Body of pancreas (tissue), 4 donors: ENCODE measurements around the gene KLF6. TPM values are rescaled to one million over a fixed set of nuclear protein-coding genes. Genes with fewer than 3 reads are reported as not detected.
"Not testable (repeated sequence)": the region's sequence is repeated elsewhere in the genome, so short reads cannot be mapped to it uniquely, and the experiment has no call there.

Experiments used
- ATAC-seq: fragments of 150-250 bp; one replicate; pipeline ENCODE4 v1.9.1; 2016
- DNase-seq, 4 donors: peaks; one replicate each; pipeline ENCODE4 v3.0.0-alpha.2; 2019
- H3K27ac ChIP-seq, 4 donors: fragments of 200-600 bp; sonication (generic); 1 replicate in 3 of 4; 2 replicates in 1 of 4; pipeline versions ENCODE4 v1.5.1 to v1.6.1; 2016 to 2019; ENCODE audit warnings: mild to moderate bottlenecking in 1 of 4, mixed read lengths in 1 of 4, moderate library complexity in 1 of 4
- H3K27me3 ChIP-seq, 2 donors: fragments of 200-600 bp; sonication (generic); one replicate each; pipeline ENCODE4 v1.6.0; 2016; ENCODE audit warnings: mild to moderate bottlenecking in 1 of 2
- H3K36me3 ChIP-seq, 2 donors: fragments of 200-600 bp; sonication (generic); replicated peaks in 1 of 2; 2 replicates each; pipeline ENCODE4 v1.5.1; 2016; ENCODE audit warnings: low read depth in 2 of 2; ENCODE audit not compliant: insufficient read depth in 1 of 2
- H3K4me1 ChIP-seq: fragments of 200-600 bp; sonication (generic); one replicate; pipeline ENCODE4 v1.6.0; 2016
- H3K4me3 ChIP-seq, 2 donors: fragments of 200-600 bp; sonication (generic); 1 replicate in 1 of 2; 2 replicates in 1 of 2; pipeline ENCODE4 v1.5.1; 2016 to 2019
- H3K9me3 ChIP-seq, 3 donors: fragments of 200-600 bp; sonication (generic); 1 replicate in 2 of 3; 2 replicates in 1 of 3; pipeline ENCODE4 v1.5.1; 2016
- POLR2A ChIP-seq, 3 donors: fragments of 450-650 bp; IDR thresholded peaks; one replicate each; pipeline ENCODE4 v1.6.1; 2016; ENCODE audit warnings: antibody characterized with exemption in 3 of 3, mild to moderate bottlenecking in 2 of 3
- WGBS, 2 donors: methylation state at CpG; one replicate each; pipeline ENCODE4 v1.1.5; 2017; 5-methylcytosine and 5-hydroxymethylcytosine counted together
- intact Hi-C: fragments of 100-400 bp; cut with DNase I; formaldehyde crosslinking; loops from one replicate; pipeline ENCODE4 v1.15.1; 2023
- total RNA-seq, 2 donors: library from RNA; depleted of rRNA; stranded (reverse); fragments of >200 nt; gene quantifications; one replicate each; pipeline ENCODE4 v1.1.0, GENCODE V29; 2016
- TF ChIP-seq, protein P1 (sequence below), 7 experiments: fragments of 450-650 bp in 4 of 7; fragments of 200-600 bp in 3 of 7; sonication (generic) in 3 of 7; IDR thresholded peaks; one replicate each; pipeline ENCODE4 v1.5.1; 2016 to 2019; ENCODE audit warnings: antibody characterized with exemption in 7 of 7

The KLF6 gene
- total RNA-seq, 2 donors from 2014 or later, result 92.1 to 294 TPM

DNA sequence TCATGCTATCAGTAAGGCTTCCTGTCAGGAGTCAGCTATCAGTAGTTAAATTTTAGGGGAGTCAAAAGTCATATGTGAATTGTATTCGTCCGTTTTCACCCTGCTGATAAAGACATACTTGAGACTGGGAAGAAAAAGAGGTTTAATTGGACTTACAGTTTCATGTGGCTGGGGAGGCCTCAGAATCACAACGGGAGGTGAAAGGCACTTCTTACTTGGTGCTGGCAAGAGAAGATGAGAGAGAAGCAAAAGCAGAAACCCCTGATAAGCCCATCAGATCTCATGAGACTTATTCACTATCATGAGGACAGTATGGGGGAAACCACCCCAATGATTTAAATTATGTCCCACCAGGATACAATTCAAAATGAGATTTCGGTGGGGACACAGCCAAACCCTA lies 47.1 kb downstream of the KLF6 start:
- ATAC-seq (no peak), DNase-seq (no peak)
- Histone ChIP-seq H3K4me1 (no peaks in the 10 kb centered on the region), H3K36me3 (no peaks in the 10 kb centered on the region), H3K9me3 (no peaks in the 10 kb centered on the region), H3K4me3 (no peak overlapping the region), H3K27ac (no peak overlapping the region), H3K27me3 (no peaks in the 10 kb centered on the region)
- 67 to 74% methylated on average over 4 of the region's 4 CpGs for WGBS, 2 donors
- TF ChIP-seq, protein P1, sequence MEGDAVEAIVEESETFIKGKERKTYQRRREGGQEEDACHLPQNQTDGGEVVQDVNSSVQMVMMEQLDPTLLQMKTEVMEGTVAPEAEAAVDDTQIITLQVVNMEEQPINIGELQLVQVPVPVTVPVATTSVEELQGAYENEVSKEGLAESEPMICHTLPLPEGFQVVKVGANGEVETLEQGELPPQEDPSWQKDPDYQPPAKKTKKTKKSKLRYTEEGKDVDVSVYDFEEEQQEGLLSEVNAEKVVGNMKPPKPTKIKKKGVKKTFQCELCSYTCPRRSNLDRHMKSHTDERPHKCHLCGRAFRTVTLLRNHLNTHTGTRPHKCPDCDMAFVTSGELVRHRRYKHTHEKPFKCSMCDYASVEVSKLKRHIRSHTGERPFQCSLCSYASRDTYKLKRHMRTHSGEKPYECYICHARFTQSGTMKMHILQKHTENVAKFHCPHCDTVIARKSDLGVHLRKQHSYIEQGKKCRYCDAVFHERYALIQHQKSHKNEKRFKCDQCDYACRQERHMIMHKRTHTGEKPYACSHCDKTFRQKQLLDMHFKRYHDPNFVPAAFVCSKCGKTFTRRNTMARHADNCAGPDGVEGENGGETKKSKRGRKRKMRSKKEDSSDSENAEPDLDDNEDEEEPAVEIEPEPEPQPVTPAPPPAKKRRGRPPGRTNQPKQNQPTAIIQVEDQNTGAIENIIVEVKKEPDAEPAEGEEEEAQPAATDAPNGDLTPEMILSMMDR (IDR thresholded peaks at IDR 0.05), result no peak
- TF ChIP-seq POLR2A (IDR thresholded peaks at IDR 0.05), result no peak
- intact Hi-C loops, result no loop called here

DNA sequence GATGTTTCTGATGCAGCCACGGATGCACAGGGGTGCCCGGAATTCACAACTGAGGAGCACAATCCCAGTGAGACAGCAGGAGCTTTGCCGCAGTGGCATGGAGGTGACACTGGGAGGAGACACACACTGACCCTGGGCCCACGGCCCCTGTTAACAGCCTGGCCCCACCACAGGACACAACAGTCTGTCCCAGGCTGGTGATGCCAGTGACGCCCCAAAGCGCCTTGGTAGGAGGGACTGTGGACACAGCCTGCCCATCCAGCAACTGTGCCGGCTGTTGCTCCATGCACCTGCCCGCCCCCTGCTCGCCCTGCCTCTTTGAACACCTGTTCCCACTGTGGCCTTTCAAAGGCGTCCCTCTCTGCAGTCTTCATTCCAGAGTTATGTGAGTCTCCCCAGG lies 49.8 kb downstream of the KLF6 start:
- no peak for DNase-seq
- Histone ChIP-seq H3K4me1 (no peaks in the 10 kb centered on the region), H3K9me3 (no peaks in the 10 kb centered on the region), H3K4me3 (no peak overlapping the region), H3K36me3 (no peaks in the 10 kb centered on the region), H3K27me3 (no peaks in the 10 kb centered on the region), H3K27ac (no peak overlapping the region)
- intact Hi-C loops, result no loop called here
- WGBS, 2 donors, result 63 to 75% methylated on average over 9 to 10 of the region's 10 CpGs
- no peak for TF ChIP-seq POLR2A (IDR thresholded peaks at IDR 0.05)
- TF ChIP-seq, protein P1 (IDR thresholded peaks at IDR 0.05), result peak in 3 of 7 experiments; percentile 18 to 34 (median 30)
- ATAC-seq, result no peak

- no peaks in the 10 kb centered on the region for H3K9me3 ChIP-seq
- H3K4me3 ChIP-seq, result no peak overlapping the region
- no peaks in the 10 kb centered on the region for H3K4me1 ChIP-seq
- no peak for DNase-seq
- 57 to 69% methylated on average over 3 of the region's 3 CpGs for WGBS, 2 donors
- H3K36me3 ChIP-seq, result no peaks in the 10 kb centered on the region
- TF ChIP-seq, protein P1 (IDR thresholded peaks at IDR 0.05), result no peak
- TF ChIP-seq POLR2A (IDR thresholded peaks at IDR 0.05), result no peak
- intact Hi-C loops, result no loop called here
- H3K27me3 ChIP-seq, result no peaks in the 10 kb centered on the region
- ATAC-seq, result no peak
- H3K27ac ChIP-seq, result no peak overlapping the region
These were observed 50.9 kb downstream of the KLF6 start for GRCh38 chr10:3734111-3734510.

GRCh38 chr10:3732183-3732582 lies 52.8 kb downstream of the KLF6 start:
- whole genome bisulfite sequencing, 2 donors, result 63 to 80% methylated on average over 3 of the region's 3 CpGs
- H3K4me3 ChIP-seq, DNase-seq, intact Hi-C loops, H3K4me1 ChIP-seq, H3K27me3 ChIP-seq, ATAC-seq, H3K36me3 ChIP-seq, H3K9me3 ChIP-seq, H3K27ac ChIP-seq: not testable (repeated sequence)

DNA sequence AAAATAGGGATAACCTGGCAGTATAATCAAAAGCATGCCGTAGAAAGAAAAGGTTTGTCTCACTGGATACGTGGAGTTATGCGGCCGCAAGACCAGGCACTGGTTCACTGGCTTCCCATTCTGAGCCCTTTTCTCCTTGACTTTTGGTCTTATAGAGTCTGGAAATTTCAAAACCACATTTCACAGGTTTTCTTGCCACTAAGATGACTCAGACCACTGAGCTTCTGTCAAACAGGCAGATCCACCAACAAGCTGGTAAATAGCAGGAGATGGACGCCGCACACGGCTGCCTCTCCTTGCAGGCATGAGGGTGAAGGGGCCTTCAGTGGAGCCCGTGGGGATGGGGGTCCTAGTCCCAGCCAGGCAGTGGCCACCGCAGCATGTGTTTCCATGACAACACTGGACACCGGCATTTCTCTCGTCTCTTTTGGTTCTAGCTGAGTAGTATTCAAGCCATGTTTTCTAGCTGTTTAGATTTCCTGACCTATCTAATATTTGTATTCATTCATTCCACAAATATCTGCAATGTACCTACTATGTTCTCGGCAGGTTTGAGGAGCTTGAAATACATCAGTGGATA lies 55.5 kb downstream of the KLF6 start:
- no peak for ATAC-seq
- intact Hi-C loops, result no loop called here
- no peak for DNase-seq
- TF ChIP-seq, protein P1 (IDR thresholded peaks at IDR 0.05), result no peak
- no peak for TF ChIP-seq POLR2A (IDR thresholded peaks at IDR 0.05)
- 79 to 82% methylated on average over 12 of the region's 12 CpGs for WGBS, 2 donors
- Histone ChIP-seq H3K27me3 (no peaks in the 10 kb centered on the region), H3K9me3 (no peaks in the 10 kb centered on the region), H3K4me3 (no peak overlapping the region), H3K4me1 (no peaks in the 10 kb centered on the region), H3K27ac (no peak overlapping the region), H3K36me3 (no peaks in the 10 kb centered on the region)
